22Rv1 (cell line): Measurements from ENCODE around the gene RBM4B.

ENCODE experiments used
- H3K27ac ChIP-seq: fragments of 450-650 bp; 2 replicates; pipeline ENCODE4 v1.5.1; 2017
- ZFX ChIP-seq: fragments of 450-650 bp; IDR thresholded peaks from 2 replicates; pipeline ENCODE4 v1.6.1; 2017; ENCODE audit warnings: antibody characterized with exemption, borderline replicate concordance
- TF ChIP-seq, protein P1 (sequence below): fragments of 450-650 bp; IDR thresholded peaks from 2 replicates; pipeline ENCODE4 v1.5.1; 2017; ENCODE audit warnings: mild to moderate bottlenecking

Gene RBM4B

DNA sequence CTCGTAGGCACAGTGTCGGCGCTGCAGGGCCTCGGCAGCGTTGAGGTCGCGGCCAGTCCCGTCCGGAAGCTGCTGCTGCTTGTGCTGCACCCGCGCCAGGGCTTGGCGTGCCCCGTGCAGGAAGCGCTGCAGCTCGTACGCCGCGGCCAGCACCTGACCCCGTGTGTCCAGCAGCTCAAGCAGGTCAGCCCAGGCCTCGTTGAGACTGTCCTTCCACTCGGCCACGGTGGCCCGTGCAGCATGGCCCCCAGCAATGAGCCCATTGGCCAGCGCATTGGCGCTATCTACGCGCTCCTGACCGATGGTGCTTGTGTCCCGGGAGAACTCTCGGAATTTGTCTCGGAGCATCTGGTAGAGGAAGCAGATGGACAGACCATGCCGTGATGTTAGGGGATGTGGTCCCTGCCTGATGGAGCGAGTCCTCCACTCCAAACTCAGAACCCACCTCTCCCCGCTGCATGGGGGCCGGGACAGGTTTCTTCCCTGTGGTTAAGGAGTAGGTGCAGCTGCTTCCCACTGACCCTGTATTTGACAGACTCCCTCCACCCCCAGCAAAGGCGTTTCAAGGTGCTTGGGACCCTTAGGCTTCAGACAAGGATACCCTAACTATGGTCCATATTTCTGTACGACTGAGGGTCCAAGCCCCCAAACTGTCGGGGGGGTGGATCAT lies 13.8 kb upstream of the RBM4B start:
- TF ChIP-seq, protein P1, sequence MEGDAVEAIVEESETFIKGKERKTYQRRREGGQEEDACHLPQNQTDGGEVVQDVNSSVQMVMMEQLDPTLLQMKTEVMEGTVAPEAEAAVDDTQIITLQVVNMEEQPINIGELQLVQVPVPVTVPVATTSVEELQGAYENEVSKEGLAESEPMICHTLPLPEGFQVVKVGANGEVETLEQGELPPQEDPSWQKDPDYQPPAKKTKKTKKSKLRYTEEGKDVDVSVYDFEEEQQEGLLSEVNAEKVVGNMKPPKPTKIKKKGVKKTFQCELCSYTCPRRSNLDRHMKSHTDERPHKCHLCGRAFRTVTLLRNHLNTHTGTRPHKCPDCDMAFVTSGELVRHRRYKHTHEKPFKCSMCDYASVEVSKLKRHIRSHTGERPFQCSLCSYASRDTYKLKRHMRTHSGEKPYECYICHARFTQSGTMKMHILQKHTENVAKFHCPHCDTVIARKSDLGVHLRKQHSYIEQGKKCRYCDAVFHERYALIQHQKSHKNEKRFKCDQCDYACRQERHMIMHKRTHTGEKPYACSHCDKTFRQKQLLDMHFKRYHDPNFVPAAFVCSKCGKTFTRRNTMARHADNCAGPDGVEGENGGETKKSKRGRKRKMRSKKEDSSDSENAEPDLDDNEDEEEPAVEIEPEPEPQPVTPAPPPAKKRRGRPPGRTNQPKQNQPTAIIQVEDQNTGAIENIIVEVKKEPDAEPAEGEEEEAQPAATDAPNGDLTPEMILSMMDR, result no peak
- no peak for TF ChIP-seq ZFX

DNA sequence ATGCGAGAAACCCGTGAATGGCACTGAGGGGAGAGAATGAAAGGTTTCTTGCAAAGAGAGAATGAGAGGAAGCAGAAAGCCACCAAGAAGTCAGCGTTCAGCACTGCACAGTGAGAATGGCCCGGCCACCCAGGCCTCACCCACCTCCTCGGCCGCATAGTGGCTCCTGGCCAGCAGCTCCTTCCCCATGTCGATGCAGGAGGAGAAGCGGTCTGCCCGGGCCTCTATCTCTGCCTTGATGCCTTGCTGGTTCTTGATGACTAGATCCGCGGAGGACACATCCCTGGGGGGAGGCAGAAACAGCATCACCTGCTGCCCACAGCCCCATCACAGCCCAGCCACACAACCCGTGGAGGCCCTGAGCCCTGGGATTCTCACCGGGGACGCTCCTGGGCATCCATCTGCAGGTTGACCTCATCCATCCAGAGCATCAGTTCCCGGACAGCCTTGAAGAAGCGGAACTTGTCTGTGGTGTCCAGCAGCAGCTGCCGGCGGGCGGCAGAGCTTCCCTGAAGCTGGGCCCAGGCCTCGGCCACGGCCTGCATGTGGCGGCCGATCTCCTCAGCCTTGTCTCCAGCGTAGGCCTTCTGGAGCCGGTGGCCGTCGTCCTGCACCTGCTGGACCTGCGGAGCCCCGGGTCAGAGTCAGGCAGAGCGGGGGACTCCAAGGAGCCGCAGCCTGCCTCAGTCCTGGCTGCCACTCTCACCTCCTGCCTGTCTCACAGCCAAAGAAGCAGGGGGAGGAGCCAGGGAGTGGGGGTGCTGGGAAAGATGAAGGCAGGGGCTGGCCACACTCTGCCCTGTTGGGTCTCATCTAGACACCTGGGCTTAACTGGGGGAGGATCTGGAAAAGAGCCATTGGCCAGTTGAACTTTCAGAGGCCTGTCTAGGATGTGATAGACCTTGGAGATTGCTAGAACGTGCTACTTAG lies 12.2 kb upstream of the RBM4B start:
- H3K27ac ChIP-seq, result no peak overlapping the region
- TF ChIP-seq, protein P1, result no peak
- no peak for TF ChIP-seq ZFX

More for the DNA sequence above, 13.8 kb upstream of the RBM4B start:
- no peak overlapping the region for H3K27ac ChIP-seq

DNA sequence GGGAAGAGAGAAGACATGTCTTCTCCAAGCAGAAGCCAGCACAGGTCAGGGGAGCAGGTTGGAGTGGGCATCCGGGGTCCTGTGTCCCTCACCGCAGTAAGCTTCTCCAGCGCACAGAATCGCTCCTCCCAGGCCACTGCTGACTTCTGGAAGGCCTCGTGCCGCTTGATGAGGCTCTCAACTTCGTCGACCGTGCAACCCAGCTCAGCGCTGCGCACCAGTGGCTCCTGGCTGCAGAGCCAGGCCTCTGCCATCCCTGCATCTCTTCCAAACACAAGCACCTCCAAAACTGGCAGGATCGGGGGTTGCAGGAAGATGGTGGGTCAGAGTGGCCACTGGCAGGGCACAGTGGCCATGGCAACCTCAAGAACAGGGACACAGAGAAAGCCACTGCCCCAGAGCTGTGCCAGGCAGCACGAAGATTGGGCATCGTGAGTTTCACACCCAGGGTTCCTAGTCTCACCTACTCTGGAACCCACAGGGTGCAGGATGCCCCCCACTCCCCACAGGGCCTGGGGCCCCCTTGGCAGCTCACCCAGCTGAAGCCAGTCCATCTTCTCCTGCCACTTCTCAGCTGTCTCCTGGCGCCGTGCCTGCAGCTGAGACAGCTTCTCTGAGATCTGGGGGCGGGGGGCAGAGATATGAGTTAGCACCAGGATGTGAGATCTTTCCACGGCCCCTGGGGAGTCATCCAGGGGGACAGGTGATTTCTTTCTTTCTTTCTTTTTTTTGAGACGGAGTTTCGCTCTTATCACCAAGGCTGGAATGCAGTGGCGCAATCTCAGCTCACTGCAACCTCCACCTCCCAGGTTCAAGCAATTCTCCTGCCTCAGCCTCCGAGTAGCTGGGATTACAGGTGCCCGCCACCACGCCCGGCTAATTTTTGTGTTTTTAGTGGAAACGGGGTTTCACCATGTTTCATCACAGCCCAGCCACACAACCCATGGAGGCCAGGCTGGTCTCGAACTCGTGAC lies 11.2 kb upstream of the RBM4B start:
- TF ChIP-seq, protein P1, result no peak
- no peak overlapping the region for H3K27ac ChIP-seq

DNA sequence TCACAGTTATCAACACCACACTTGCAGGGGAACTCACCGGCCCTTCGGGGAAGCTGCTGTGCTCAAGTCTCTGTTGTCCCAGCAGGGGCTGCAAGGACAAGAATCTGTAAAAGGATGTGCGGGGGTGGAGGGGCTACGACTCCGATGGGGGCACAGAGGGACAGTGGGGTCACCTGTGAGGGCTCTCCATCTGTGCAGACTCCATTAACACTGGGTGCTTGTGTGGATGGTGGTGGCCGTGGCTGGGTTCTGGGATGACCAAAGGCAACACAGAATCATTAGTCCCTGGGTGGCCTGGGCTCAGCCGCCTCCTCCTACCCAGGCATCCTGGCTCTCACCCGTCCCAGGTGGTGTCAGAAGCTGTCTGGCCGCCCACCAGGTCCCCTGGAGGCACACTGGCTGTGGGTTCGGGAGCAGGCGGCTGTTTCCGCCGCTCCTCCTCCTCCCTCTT lies 10.2 kb upstream of the RBM4B start:
- H3K27ac ChIP-seq, result no peak overlapping the region
- TF ChIP-seq, protein P1, result no peak
- TF ChIP-seq ZFX, result no peak

DNA sequence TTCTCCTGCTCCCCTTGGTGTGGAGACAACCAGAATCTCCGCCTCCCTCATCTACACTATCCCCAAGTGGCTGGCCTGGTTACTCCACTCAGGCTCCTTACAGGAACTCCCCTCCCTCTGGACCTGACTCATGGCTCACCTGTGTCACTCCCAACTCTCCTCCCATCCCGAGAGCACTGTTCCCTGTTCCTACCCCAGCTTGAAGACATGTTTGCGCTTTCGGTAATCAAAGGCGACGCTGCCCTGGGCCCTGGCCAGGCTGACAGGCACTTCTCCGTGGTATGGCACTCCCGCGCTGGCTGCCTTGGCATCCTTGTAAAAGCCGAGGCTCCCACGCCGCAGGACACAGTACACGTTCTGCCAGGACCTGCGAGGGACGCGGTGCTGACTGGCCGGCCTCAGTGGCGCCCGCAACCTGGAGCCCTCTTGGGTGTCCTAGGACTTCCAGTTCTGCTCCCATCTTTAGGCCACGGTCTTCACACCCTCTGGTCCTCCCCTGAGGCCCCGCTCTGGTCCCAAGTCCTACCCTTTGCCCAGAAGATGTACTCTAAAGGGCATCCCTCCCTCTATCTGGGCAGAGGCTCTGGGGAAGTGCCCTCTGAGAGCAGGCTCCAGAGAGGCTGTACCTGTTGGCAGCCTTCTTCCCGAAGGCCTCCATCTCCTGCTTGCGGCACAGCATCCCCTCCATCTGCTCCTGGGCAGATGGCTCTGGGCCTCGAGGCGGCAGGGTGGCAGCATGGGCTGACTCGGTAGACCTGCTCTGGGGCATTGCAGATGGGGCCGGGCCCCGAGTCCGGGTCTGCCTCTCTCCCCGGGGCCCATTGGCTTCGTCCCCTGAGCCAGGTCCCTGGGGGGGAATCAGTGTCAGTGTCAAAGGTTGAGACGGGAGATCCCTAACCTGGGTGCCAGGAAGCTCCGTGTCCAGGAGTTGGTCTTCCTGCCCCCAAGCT lies 9.4 kb upstream of the RBM4B start:
- no peak for TF ChIP-seq ZFX
- no peak overlapping the region for H3K27ac ChIP-seq

DNA sequence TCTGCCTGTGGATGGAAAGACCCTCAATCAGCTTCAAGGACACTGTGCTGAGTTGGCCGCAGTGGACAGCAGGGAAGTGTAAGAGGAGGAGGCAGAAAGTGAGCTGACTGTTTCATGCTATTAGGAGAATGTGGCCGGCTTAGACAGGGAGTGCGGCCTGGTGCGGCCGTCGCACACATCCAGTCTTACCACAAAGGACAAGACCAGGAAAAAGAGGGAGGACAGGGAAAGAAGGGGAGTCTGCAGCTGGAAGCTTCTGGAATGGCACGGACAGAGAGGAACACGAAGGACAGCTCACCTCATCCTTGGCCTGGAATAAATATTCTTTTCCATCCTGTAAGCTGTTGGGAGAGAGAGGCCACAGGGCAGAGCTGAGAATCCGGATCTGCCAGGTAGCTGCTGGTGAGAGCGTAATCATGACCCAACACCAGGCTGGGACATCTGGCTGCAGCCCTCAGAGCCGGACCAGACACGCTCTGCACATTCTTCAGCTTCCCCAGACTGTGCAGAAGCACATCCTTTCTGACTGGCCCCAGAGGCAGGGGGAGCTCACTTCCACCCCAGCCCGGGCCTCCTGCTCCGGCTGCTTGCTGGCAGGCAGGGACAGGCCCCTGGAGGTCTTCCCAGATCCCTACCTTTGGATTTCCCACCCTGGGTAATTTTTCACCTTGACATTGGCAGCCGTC lies 8.6 kb upstream of the RBM4B start:
- TF ChIP-seq, protein P1, result no peak
- no peak for TF ChIP-seq ZFX
- H3K27ac ChIP-seq, result no peak overlapping the region
